HCT116 (cell line): Measurements from ENCODE around the gene GNG2. TPM values are rescaled to one million over a fixed set of nuclear protein-coding genes. Genes with fewer than 3 reads are reported as not detected.

ENCODE experiments used
- ATAC-seq: fragments of 200-7000 bp; cut with Tn5 transposase; 2 replicates; pipeline ENCODE4 v1.9.1; 2020; ENCODE audit warnings: mild to moderate bottlenecking, moderate library complexity
- BruUV-seq: library from RNA; stranded (reverse); fragments of 400-500 nt; replicated peaks from 2 replicates; lab custom pipeline; 2021; lab: Mats Ljungman, UMichigan
- CTCF ChIA-PET: fragments of 300-600 bp; sonication (Branson Sonifier 250); formaldehyde crosslinking; loops from one replicate; lab custom pipeline; 2021; ENCODE audit warnings: antibody characterized with exemption; lab: Charles Lee
- POLR2A ChIA-PET: fragments of 300-600, 350-600 bp; sonication (Branson Sonifier 250); formaldehyde crosslinking; loops from one replicate; lab custom pipeline; 2021; ENCODE audit warnings: antibody characterized with exemption; lab: Charles Lee
- RAD21 ChIA-PET, 2 experiments: fragments of 300-600 bp; sonication (Branson Sonifier 250); formaldehyde crosslinking; loops; one replicate each; lab custom pipeline; 2023; ENCODE audit warnings: low total read pairs in 2 of 2; ENCODE audit not compliant: uncharacterized antibody in 2 of 2, unreplicated experiment in 2 of 2, low non-redundant PET in 1 of 2; lab: Charles Lee
- DNase-seq: peaks from one replicate; pipeline ENCODE4 v3.0.0-alpha.2; 2010; ENCODE audit warnings: low read depth, low spot score
- H2AFZ ChIP-seq: fragments of 200-600 bp; shearing (Covaris generic), sonication (generic); 2 replicates; pipeline ENCODE4 v1.6.1; 2017; ENCODE audit warnings: low read depth, mixed run types, mixed read lengths, antibody characterized with exemption, low read length; ENCODE audit not compliant: poor library complexity, severe bottlenecking
- H3K27ac ChIP-seq: 2 replicates; pipeline ENCODE4 v1.5.1; 2012; ENCODE audit warnings: low read depth, low read length
- H3K27me3 ChIP-seq: fragments of 200-600 bp; sonication (generic); 2 replicates; pipeline ENCODE4 v1.6.1; 2016; ENCODE audit warnings: mixed run types, low read length, mixed read lengths; ENCODE audit not compliant: insufficient read depth
- H3K36me3 ChIP-seq, 2 experiments: fragments of 200-500 bp in 1 of 2; fragments of 200-600 bp in 1 of 2; sonication (Bioruptor generic) in 1 of 2; sonication (generic) in 1 of 2; 2 replicates each; pipeline versions ENCODE4 v1.5.1 to v1.6.1; 2014 to 2016; ENCODE audit warnings: low read length in 2 of 2, inconsistent platforms in 1 of 2, mixed read lengths in 1 of 2, mixed run types in 1 of 2; ENCODE audit not compliant: insufficient read depth in 2 of 2, control insufficient read depth in 1 of 2
- H3K4me1 ChIP-seq, 2 experiments: fragments of 200-600 bp in 1 of 2; sonication (generic) in 1 of 2; 2 replicates each; pipeline versions ENCODE4 v1.5.1 to v1.6.1; 2012 to 2017; ENCODE audit warnings: low read length in 2 of 2, inconsistent platforms in 1 of 2, mild to moderate bottlenecking in 1 of 2, mixed read lengths in 1 of 2, mixed run types in 1 of 2, moderate library complexity in 1 of 2; ENCODE audit not compliant: insufficient read depth in 2 of 2, control insufficient read depth in 1 of 2
- H3K4me2 ChIP-seq: fragments of 200-600 bp; sonication (generic); 2 replicates; pipeline ENCODE4 v1.6.1; 2017; ENCODE audit warnings: mixed run types, low read length, mixed read lengths
- H3K4me3 ChIP-seq, 2 experiments: fragments of 200-600 bp in 1 of 2; sonication (generic) in 1 of 2; replicated peaks in 1 of 2; 2 replicates each; pipeline ENCODE4 v1.5.1; 2011 to 2016; ENCODE audit warnings: low read length in 2 of 2, control low read depth in 1 of 2, low read depth in 1 of 2, mild to moderate bottlenecking in 1 of 2, mixed read lengths in 1 of 2, mixed run types in 1 of 2
- H3K79me2 ChIP-seq: fragments of 200-600 bp; sonication (generic); 2 replicates; pipeline ENCODE4 v1.6.1; 2017; ENCODE audit warnings: mild to moderate bottlenecking, mixed run types, low read length, moderate library complexity, mixed read lengths; ENCODE audit not compliant: insufficient read depth
- H3K9ac ChIP-seq: fragments of 200-600 bp; sonication (generic); 2 replicates; pipeline ENCODE4 v1.6.1; 2016; ENCODE audit warnings: low read length, mixed read lengths
- H3K9me2 ChIP-seq: fragments of 200-600 bp; sonication (generic), shearing (Covaris generic); 2 replicates; pipeline ENCODE4 v1.6.1; 2017; ENCODE audit warnings: mixed run types, mild to moderate bottlenecking, moderate library complexity; ENCODE audit not compliant: insufficient read depth
- H3K9me3 ChIP-seq, 2 experiments: fragments of 200-500 bp in 1 of 2; fragments of 200-600 bp in 1 of 2; sonication (Bioruptor generic) in 1 of 2; sonication (generic) in 1 of 2; 2 replicates each; pipeline ENCODE4 v1.6.1; 2014 to 2017; ENCODE audit warnings: low read length in 2 of 2, mixed read lengths in 2 of 2, inconsistent platforms in 1 of 2, low read depth in 1 of 2, mild to moderate bottlenecking in 1 of 2, mixed run types in 1 of 2, moderate library complexity in 1 of 2; ENCODE audit not compliant: control insufficient read depth in 1 of 2, insufficient read depth in 1 of 2
- H4K20me1 ChIP-seq: fragments of 200-600 bp; sonication (generic), shearing (Covaris generic); 2 replicates; pipeline ENCODE4 v1.6.1; 2017; ENCODE audit warnings: mixed run types, mild to moderate bottlenecking, moderate library complexity; ENCODE audit not compliant: insufficient read depth
- ELF1 ChIP-seq: IDR thresholded peaks from 2 replicates; pipeline ENCODE4 v1.6.1; 2012; ENCODE audit warnings: low read depth, borderline replicate concordance
- EZH2phosphoT487 ChIP-seq: fragments of 200-600 bp; IDR thresholded peaks from 2 replicates; pipeline ENCODE4 v1.6.1; 2018; ENCODE audit warnings: antibody characterized with exemption, borderline replicate concordance
- FOSL1 ChIP-seq: IDR thresholded peaks from 2 replicates; pipeline ENCODE4 v1.6.1; 2012; ENCODE audit warnings: low read depth
- POLR2A ChIP-seq: IDR thresholded peaks from 2 replicates; pipeline ENCODE4 v1.7.0; 2011; ENCODE audit warnings: borderline replicate concordance; ENCODE audit not compliant: insufficient read depth, insufficient read length; ENCODE audit errors: extremely low read depth
- POLR2AphosphoS5 ChIP-seq: IDR thresholded peaks from 2 replicates; pipeline ENCODE4 v1.6.1; 2011; ENCODE audit warnings: mild to moderate bottlenecking, low read depth, low read length, moderate library complexity
- RAD21 ChIP-seq: IDR thresholded peaks from 2 replicates; pipeline ENCODE4 v1.6.1; 2012; ENCODE audit warnings: low read depth, mild to moderate bottlenecking
- SIN3A ChIP-seq: IDR thresholded peaks from 2 replicates; pipeline ENCODE4 v1.6.1; 2012; ENCODE audit warnings: low read depth
- SP1 ChIP-seq: IDR thresholded peaks from 2 replicates; pipeline ENCODE4 v1.6.1; 2012; ENCODE audit warnings: low read depth
- SRF ChIP-seq: IDR thresholded peaks from 2 replicates; pipeline ENCODE4 v1.6.1; 2012; ENCODE audit warnings: low read depth
- TCF7L2 ChIP-seq: IDR thresholded peaks from 2 replicates; pipeline ENCODE4 v1.7.0; 2011; ENCODE audit warnings: borderline replicate concordance, inconsistent platforms; ENCODE audit not compliant: insufficient read depth, insufficient read length; ENCODE audit errors: extremely low read depth
- ZFX ChIP-seq: fragments of 450-650 bp; IDR thresholded peaks from 2 replicates; pipeline ENCODE4 v1.6.1; 2017
- ZNF274 ChIP-seq: fragments of 200-500 bp; sonication (Bioruptor generic); IDR thresholded peaks from 2 replicates; pipeline ENCODE4 v1.6.1; 2014; ENCODE audit warnings: mild to moderate bottlenecking, low read depth, low read length, inconsistent platforms
- intact Hi-C: fragments of 100-400 bp; cut with micrococcal nuclease; formaldehyde crosslinking; loops from 2 replicates; pipeline ENCODE4 v1.10.0; 2022
- total RNA-seq: library from RNA; stranded (reverse); gene quantifications from one replicate; pipeline ENCODE4 v1.2.1, GENCODE V29; 2021; ENCODE audit not compliant: unreplicated experiment
- TF ChIP-seq, protein P1 (sequence below): IDR thresholded peaks from 2 replicates; pipeline ENCODE4 v1.6.1; 2012
- TF ChIP-seq, protein P2 (sequence below): IDR thresholded peaks from 2 replicates; pipeline ENCODE4 v1.6.1; 2011; ENCODE audit warnings: mild to moderate bottlenecking, low read length, moderate library complexity; ENCODE audit not compliant: insufficient replicate concordance; ENCODE audit errors: extremely low read depth
- TF ChIP-seq, protein P3 (sequence below), 3 experiments: fragments of 200-600 bp in 1 of 3; sonication (generic) in 1 of 3; IDR thresholded peaks in 2 of 3; conservative IDR thresholded peaks in 1 of 3; 2 replicates each; pipeline ENCODE4 v1.5.1; 2012 to 2017; ENCODE audit warnings: low read depth in 2 of 3, low read length in 2 of 3, antibody characterized with exemption in 1 of 3, borderline replicate concordance in 1 of 3, control low read depth in 1 of 3, mild to moderate bottlenecking in 1 of 3, mixed read lengths in 1 of 3, mixed run types in 1 of 3, moderate library complexity in 1 of 3; ENCODE audit not compliant: insufficient read depth in 1 of 3

GNG2 gene
- total RNA-seq, 1 experiment from 2014 or later = 0.74 TPM

DNA sequence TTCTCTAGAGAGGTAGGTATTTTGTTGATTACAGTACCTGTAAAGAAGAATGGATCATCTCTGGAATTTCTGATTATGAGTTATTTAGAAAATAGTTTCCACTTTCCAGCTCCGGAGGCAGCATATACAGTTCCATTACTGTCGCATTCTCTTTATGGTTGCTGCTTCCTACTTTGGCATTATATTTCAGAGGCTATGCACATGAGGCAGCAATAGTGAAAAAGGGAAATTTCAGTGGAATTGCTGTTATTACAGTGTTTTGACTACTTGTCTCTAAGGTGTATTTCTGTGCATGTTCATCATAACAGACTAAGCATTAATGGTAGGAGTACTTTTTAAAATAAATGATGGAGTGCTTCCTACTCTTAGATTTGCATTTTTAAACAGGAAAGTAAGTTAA is 10.2 kb downstream of the GNG2 start:
- H3K4me1 ChIP-seq = peaks cover 8 to 12% of the 10 kb centered on the region in 2 experiments
- H3K9ac ChIP-seq = no peak overlapping the region
- ATAC-seq (no peak), DNase-seq (no peak)
- no peak overlapping the region for H3K4me2 ChIP-seq
- H3K9me2 ChIP-seq = no peaks in the 10 kb centered on the region
- H3K27me3 ChIP-seq = no peaks in the 10 kb centered on the region
- POLR2A ChIA-PET = no interaction called here
- no peaks in the 10 kb centered on the region for H3K36me3 ChIP-seq
- intact Hi-C loops = no loop called here
- no peak overlapping the region for H3K4me3 ChIP-seq
- H3K9me3 ChIP-seq = no peaks in the 10 kb centered on the region
- RAD21 ChIA-PET = no interaction called here
- H3K27ac ChIP-seq = no peak overlapping the region
- H4K20me1 ChIP-seq = no peaks in the 10 kb centered on the region
- CTCF ChIA-PET = no interaction called here
- BruUV-seq = no TSS peak
- TF ChIP-seq EZH2phosphoT487 (no peak), ZNF274 (no peak), SP1 (no peak), POLR2A (no peak), FOSL1 (no peak), SRF (no peak), ELF1 (no peak), ZFX (no peak), POLR2AphosphoS5 (no peak), SIN3A (no peak), TCF7L2 (no peak), RAD21 (no peak)
- TF ChIP-seq, protein P1, sequence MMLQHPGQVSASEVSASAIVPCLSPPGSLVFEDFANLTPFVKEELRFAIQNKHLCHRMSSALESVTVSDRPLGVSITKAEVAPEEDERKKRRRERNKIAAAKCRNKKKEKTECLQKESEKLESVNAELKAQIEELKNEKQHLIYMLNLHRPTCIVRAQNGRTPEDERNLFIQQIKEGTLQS = no peak
- TF ChIP-seq, protein P2, sequence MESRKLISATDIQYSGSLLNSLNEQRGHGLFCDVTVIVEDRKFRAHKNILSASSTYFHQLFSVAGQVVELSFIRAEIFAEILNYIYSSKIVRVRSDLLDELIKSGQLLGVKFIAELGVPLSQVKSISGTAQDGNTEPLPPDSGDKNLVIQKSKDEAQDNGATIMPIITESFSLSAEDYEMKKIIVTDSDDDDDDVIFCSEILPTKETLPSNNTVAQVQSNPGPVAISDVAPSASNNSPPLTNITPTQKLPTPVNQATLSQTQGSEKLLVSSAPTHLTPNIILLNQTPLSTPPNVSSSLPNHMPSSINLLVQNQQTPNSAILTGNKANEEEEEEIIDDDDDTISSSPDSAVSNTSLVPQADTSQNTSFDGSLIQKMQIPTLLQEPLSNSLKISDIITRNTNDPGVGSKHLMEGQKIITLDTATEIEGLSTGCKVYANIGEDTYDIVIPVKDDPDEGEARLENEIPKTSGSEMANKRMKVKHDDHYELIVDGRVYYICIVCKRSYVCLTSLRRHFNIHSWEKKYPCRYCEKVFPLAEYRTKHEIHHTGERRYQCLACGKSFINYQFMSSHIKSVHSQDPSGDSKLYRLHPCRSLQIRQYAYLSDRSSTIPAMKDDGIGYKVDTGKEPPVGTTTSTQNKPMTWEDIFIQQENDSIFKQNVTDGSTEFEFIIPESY = no peak
- TF ChIP-seq, protein P3, sequence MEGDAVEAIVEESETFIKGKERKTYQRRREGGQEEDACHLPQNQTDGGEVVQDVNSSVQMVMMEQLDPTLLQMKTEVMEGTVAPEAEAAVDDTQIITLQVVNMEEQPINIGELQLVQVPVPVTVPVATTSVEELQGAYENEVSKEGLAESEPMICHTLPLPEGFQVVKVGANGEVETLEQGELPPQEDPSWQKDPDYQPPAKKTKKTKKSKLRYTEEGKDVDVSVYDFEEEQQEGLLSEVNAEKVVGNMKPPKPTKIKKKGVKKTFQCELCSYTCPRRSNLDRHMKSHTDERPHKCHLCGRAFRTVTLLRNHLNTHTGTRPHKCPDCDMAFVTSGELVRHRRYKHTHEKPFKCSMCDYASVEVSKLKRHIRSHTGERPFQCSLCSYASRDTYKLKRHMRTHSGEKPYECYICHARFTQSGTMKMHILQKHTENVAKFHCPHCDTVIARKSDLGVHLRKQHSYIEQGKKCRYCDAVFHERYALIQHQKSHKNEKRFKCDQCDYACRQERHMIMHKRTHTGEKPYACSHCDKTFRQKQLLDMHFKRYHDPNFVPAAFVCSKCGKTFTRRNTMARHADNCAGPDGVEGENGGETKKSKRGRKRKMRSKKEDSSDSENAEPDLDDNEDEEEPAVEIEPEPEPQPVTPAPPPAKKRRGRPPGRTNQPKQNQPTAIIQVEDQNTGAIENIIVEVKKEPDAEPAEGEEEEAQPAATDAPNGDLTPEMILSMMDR (IDR thresholded peaks at IDR 0.05 in 2 of 3, conservative IDR thresholded peaks at IDR 0.05 in 1 of 3; ENCODE audit: borderline replicate concordance in 1 of 3, insufficient read depth in 1 of 3, low read depth in 2 of 3, low read length in 2 of 3) = no peak
- TF ChIP-seq, all 23 proteins: peak for 0
- Histone ChIP-seq H2AFZ (no peak overlapping the region), H3K79me2 (no peaks in the 10 kb centered on the region)
